ENCODE results near the gene GABRD.

The GABRD gene

GRCh38 chr1:2053784-2054376, 34.7 kb downstream of the GABRD start:
- no peak for DNase-seq (ENCODE audit: low read depth)

DNA sequence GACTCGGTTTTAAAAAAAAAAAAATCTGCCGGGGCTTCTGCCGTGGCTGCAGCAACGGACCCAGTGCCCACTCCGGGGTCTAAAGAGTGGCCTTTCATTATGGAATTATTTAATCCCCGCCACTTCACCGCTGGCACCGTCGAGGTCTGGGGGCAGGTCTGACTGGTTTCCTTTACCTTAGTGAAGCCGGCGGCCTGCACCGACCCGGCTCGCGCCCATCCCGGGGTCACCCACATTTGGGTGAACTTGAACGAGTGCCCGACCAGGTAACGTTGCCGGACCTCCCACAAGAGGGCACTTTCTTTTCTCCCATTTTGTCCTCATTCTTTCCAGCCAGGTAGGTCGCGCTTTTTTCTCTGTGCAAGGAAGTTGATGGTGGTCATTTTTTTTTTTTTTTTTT, 35.4 kb downstream of the GABRD start:
- DNase-seq (ENCODE audit: low read depth): no peak

- no peak for DNase-seq (ENCODE audit: low read depth)
These were observed 36.9 kb downstream of the GABRD start for GRCh38 chr1:2055911-2056575.

DNA sequence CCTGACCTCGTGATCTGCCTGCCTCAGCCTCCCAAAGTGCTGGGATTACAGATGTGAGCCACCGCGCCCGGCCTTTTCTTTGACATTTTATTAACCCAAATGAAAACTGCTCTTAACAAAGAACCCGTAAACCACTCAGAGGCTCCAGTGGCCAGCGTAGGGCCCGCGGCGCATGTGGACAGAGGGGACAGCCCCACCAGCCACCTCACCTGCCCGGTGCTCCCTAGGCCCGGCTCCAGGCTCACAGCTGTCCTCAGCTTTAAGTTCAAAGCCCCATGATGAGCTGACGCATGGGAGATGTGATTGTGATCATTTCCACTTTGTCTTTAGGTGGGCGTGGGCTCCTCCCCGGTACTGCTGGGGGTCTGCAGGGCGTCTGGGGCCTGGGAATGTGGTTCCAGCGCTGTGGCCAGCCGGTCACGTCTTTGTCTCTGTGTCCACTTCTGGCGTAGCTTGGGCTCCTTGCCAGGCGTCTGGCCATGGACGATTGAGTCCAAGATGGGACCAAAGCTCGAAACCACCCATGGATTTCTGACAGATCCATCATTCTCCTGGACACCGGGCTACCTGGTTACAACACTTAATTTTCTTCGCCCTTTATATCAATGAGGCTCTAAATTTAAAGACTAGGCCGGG, 37.9 kb downstream of the GABRD start:
- DNase-seq (ENCODE audit: low read depth): no peak

- DNase-seq (ENCODE audit: low read depth): no peak
These were observed 40.3 kb downstream of the GABRD start for GRCh38 chr1:2059290-2059953.

- no peak for DNase-seq (ENCODE audit: low read depth)
These were observed 40.9 kb downstream of the GABRD start for GRCh38 chr1:2060072-2060471.

- DNase-seq (ENCODE audit: low read depth): no peak
These were observed 41.4 kb downstream of the GABRD start for GRCh38 chr1:2060535-2060934.

- DNase-seq (ENCODE audit: low read depth): no peak
These were observed 42.1 kb downstream of the GABRD start for GRCh38 chr1:2061065-2061778.

DNA sequence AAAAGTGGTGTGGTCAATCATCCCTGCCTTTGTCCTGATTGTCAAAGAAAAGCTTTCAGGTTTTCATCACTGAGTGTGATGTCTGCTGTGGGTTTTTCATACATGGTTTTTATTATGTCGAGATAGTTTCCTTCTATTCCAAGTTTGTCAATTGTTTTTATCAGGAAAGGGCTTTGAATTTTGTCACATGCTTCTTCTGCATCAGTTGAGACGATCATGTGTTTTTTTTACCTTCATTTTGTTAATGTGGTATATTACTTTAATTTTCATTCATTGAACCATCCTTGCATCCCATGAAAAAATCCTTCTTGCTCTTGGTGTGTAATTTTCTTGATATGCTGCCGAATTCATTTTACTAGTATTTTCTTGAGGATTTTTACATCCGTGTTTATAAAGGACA, 46.6 kb downstream of the GABRD start:
- DNase-seq (ENCODE audit: low read depth): no peak

- no peak for DNase-seq (ENCODE audit: low read depth)
These were observed 48.2 kb downstream of the GABRD start for GRCh38 chr1:2067393-2067792.

DNA sequence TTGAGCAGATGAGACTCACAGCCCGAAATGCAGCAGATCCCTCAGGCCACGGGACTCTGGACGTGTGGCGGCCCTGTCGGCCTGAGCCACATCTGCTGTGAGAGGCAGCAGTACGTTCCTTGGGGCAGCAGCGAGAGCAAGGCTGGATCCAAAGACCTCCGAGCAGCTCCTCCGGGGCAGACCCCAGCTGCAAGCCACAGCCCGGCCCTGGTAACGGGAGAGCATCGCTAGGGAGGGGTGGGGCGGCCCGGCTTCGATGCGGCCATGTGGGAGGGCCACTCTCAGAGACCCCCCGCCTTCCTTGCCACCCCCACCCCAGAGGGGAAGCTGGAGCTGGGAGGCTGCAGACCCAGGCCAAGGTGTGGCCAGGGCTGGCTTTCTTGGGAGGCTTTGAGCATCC, 48.8 kb downstream of the GABRD start:
- DNase-seq (ENCODE audit: low read depth): no peak

GRCh38 chr1:2068951-2069350, 49.8 kb downstream of the GABRD start:
- no peak for DNase-seq (ENCODE audit: low read depth)

DNA sequence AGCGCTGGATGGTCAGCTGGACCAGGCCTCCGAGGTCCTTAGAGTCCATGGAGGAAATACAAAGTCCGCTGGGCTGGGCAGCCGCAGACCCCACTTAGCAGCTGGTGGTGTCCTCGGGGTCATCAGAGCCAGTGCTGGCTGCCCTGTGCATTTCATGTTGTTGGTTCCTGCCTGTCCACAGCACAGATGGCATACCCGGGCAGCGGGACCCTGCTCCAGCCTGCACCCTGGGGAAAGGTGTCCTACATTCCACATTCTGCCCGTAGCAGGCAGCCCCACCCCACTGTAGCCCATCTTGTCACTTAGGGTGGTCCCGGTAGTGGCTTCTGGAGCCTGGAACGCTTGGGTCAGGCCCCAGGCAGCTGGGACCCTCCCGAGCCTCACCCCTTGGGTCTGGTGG, 50.9 kb downstream of the GABRD start:
- DNase-seq (ENCODE audit: low read depth): no peak

DNA sequence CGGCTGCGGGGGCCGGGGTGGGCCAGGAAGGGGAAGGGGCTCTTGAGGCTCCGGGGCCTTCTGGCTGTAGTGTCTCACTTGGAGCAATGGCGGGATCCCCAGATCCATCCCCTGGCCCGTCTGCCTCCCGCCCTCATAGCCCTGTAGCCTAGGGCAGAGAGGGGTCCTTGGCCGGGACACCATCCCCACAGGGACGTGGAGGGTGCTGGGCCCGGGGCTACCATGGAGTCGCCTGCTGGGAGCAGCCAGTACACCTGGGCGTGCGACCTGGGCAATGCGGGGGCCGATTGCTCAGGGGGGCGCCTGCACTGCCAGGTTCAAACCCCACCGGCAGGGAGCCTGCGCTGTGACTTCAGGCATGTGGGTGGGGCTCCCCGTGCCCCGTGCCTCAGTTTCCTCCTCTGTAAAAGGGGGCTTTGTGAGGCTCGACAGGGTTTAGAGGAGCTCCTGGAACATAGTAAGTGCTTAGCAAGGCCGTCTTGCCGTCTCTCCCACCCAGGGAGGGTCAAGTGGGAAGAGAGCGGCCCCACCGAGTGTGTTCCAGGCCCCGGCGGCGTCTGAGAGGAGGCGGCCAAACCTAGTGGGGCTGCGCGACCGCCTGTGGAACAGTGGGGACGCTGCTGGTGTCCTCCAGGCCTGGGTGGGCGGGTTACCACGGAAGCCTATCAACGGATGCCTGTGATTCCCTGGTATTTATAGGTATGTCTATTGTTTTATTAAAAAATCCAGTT, 51.8 kb downstream of the GABRD start:
- no peak for DNase-seq (ENCODE audit: low read depth)

DNA sequence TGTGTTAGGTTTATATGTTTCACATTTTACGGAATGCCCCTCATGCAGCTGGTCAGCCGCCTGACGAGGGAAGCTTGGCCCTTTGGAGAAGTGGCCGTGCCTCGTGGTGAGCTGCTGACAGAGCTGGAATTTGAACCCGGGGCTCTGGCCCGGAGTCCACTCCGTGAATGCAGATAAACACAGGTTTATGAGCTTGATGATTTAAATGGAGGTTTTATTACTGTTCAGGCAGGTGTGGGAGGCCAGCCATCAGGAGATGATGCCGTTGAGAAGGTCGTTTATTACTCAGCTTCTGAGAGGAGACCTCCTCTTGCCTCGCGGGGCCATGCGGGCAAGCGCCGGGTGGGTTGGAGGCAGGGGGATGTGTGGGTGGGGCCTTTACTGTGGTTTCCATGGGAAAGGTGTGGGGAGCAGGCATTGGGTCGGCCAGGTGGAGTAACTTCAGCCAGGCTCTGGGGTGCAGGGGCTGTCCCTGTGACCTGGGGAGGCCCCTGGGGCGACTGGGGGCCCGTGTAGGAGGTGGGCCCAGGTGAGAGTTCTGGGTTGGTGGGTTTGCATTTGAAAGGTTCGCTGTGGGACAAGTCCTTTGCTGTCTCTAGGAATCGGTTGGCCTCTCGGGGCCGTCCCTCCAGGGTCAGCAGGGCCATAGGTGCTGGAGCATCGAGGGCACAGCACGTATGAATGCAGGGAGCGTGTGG, 53.1 kb downstream of the GABRD start:
- DNase-seq (ENCODE audit: low read depth): no peak

- DNase-seq (ENCODE audit: low read depth): no peak
These were observed 53.7 kb downstream of the GABRD start for GRCh38 chr1:2072891-2073290.

- no peak for DNase-seq (ENCODE audit: low read depth)
These were observed 54.5 kb downstream of the GABRD start for GRCh38 chr1:2073382-2074230.

GRCh38 chr1:2074396-2074795, 55.3 kb downstream of the GABRD start:
- DNase-seq (ENCODE audit: low read depth): no peak

DNA sequence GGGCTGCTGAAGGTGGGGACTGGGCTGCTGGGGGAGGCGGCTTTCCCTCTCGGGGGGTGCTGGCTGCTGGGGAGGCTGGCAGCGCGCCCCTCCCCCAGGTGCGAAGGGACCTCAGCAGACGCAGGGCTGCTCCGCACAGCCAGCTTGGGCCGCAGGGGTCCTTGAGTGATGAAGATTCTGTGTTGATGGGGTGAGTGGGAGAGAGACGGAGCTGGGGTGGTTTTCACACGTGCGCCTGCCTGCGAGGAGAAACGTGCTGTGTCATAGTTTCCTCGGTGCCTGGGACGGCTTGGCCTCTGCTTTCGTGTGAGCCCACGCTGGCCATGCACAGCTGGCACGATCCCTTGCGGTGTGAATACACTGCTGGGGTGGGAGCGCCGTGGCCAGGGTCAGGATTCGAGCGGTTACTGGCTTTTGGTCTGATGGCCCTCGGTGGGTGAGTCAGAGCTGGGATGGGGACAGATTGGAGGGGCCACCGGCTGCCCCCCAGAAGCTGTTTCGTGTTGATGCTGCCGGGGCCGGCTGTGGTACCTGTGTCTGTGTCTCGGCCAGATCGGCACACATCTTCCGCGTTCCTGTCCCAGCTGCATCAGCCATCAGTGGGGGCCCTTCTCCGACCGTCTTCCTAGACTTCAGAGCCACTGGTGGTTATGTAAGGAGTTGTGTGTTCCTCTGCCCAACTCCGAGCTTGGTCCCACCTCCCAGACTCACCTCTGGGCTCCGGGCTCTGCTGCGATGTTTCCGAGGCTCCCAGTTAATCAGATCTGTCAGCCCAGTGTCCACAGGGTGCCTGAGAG, 56.0 kb downstream of the GABRD start:
- no peak for DNase-seq (ENCODE audit: low read depth)

Data from stimulated activated CD8-positive, alpha-beta memory T cell treated with anti-CD3 and anti-CD28 coated beads, Interleukin-15, amount 100 ng/mL, for 24 hours (primary cell).